ENCODE data around the gene ERAS.

- TF ChIP-seq CTCF (IDR thresholded peaks at IDR 0.05; ENCODE audit: low read depth, low read length, missing input control) (no peak), YY1 (IDR thresholded peaks at IDR 0.05) (no peak), RAD21 (IDR thresholded peaks at IDR 0.05) (no peak), MAX (IDR thresholded peaks at IDR 0.05) (no peak), TAF1 (conservative IDR thresholded peaks at IDR 0.05) (no peak), FOXA2 (IDR thresholded peaks at IDR 0.05) (no peak), REST (IDR thresholded peaks at IDR 0.05) (no peak), GABPA (IDR thresholded peaks at IDR 0.05 in 1 of 2, conservative IDR thresholded peaks at IDR 0.05 in 1 of 2) (no peak)
Measured at GRCh38 chrX:48779399-48779798, 46.9 kb upstream of the ERAS start.

Measured in liver (tissue), 3 donors.